HK-2 (cell line): ENCODE results near the gene LGR5.
"Not testable (repeated sequence)": the region's sequence is repeated elsewhere in the genome, so short reads cannot be mapped to it uniquely, and the experiment has no call there.

ENCODE experiments used
- DNase-seq: peaks from one replicate; pipeline ENCODE4 v3.0.0-alpha.2; 2018; ENCODE audit not compliant: unreplicated experiment

LGR5 gene

DNA sequence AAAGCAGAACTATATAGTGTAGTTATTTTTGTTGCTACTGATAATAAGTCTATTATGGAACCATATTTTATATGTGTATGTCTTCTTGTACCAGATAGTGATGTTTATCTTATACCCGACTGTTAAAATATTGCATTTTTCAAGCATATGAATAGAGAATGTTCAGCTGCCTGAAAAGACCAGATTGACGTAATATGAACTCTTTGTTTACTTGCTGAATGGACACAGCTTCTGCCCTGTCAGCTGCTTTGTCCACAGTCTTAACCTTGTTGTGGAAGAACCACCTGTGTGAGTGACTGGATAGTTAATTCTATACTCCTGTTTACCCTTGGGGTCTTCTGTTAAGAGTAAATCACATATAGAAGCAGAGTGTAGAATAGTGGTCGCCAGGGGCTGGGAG lies 109.3 kb downstream of the LGR5 start:
- DNase-seq: no peak

DNA sequence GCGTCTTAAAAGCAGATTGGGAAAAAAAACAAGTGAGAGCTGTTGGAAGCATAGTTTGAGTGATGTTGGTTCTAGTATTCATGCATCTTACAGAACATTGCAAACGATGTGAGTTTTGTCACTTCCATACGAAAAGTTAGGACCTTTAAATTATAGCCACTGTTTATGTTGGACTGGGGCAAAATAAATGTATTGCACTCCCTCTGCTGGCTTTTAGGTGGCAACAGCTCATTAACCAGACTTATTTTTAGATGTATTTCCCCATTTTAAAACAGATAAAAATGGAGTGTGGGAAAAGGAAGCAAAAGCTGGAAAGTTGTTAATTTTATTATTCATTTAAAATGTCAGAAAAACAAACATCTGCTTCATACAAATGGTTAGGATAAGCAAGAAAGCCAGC lies 111.9 kb downstream of the LGR5 start:
- no peak for DNase-seq

DNA sequence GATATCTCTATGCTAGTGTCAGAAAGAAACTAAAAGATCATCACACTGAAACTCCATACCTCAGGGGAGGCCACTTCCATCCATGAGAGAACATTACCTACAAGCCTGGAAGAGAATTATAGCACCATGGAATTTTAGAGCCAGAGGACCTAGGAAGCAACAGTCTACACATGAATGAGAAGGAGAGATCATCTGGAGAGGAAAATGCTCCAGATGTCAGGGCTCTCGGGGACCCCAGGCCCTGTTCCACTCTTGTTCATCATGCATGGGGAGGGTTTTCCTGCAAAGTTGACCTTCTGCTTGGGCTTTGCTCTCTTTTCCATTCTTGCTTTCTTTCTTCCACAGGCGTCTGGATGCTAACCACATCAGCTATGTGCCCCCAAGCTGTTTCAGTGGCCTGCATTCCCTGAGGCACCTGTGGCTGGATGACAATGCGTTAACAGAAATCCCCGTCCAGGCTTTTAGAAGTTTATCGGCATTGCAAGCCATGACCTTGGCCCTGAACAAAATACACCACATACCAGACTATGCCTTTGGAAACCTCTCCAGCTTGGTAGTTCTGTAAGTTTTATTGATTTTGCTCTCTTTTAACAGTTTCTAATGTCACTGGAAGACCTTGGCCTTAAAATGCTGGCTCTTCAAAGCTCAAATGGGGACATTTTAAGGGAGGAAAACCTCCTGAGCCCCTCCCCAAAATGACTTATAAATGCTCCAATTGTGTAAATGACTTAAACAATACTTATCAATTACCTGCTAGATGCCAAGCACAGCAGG lies 113.3 kb downstream of the LGR5 start:
- DNase-seq: no peak

DNA sequence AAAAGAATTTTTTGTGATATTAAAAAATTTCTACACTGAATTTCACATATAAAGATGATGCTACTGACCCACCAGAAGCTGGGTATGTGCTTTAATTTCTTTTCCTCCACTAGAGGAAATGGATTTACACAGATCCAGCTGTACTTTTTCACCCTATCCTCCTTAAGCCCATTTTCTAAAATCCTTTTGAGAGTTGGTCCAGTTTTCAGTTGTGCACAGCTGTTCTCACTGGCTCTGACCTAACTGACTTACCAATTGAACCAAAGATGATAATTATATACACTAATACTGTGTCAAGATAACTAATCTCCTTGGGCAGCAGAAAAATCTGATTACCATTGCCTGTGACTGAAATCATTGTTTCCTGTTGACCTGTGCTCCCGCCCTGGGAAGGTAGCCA lies 115.6 kb downstream of the LGR5 start:
- DNase-seq: no peak

DNA sequence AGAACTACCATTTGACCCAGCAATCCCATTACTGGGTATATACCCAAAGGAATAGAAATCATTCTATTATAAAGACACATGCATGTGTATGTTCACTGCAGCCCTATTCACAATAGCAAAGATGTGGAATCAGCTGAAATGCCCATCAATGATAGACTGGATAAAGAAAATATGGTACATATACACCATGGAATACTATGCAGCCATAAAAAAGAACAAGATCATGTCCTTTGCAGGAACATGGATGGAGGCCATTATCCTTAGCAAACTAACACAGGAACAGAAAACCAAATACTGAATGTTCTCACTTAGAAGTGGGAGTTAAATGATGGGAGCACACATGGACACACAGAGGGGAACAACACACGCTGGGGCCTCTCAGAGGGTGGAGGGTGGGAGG lies 116.2 kb downstream of the LGR5 start:
- not testable (repeated sequence) for DNase-seq

DNA sequence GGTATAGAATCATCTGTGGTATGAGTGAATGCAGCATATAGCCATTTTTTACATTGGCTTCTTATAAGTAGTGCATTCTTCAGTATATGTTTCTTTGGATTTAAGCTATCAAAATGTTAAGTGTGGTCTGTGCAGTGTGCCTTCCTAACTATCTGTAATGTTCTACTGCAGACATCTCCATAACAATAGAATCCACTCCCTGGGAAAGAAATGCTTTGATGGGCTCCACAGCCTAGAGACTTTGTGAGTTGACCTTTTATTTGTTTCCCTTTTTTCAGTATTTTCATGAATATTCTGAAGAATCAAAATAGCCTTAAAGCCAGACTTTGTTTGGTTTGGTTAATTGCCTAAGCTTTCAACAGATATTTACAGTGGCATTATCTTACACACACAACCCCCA lies 116.8 kb downstream of the LGR5 start:
- no peak for DNase-seq

DNA sequence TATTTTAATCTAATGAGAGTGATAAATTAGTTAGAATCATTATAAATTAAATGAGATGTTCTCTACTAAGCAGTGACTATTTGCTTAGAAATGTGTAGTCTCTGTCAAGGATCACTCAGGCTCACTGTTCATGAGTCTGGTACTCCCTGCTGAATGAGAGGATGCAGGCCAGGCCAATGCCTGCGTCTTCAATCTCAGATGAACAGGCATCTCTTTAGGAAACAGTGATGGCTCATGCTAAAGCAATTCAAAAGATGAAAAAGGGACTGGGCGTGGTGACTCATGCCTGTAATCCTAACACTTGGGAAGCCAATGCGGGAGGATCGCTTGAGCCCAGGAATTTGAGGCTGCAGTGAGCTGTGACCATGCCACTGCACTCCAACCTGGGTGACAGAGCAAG lies 117.3 kb downstream of the LGR5 start:
- peak; percentile 81 for DNase-seq

DNA sequence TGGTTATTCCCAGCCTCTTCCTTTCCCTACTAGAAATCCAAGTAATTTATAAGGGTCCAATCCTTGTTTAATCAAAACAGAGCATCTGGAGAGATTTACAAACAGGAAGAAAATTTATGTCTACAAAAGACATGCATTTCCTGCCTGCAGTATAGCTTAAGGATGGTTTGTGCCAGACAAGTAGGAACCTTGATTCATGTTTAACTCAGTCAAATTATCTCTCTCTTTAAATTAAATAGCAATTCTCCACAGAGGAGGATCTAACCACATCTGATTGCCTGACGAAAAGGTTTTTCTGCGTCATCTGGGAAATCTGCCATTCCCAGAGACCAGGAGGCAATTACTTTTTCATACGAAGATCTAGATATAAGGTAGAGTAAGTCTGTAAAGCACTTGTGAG lies 118.8 kb downstream of the LGR5 start:
- DNase-seq: no peak

DNA sequence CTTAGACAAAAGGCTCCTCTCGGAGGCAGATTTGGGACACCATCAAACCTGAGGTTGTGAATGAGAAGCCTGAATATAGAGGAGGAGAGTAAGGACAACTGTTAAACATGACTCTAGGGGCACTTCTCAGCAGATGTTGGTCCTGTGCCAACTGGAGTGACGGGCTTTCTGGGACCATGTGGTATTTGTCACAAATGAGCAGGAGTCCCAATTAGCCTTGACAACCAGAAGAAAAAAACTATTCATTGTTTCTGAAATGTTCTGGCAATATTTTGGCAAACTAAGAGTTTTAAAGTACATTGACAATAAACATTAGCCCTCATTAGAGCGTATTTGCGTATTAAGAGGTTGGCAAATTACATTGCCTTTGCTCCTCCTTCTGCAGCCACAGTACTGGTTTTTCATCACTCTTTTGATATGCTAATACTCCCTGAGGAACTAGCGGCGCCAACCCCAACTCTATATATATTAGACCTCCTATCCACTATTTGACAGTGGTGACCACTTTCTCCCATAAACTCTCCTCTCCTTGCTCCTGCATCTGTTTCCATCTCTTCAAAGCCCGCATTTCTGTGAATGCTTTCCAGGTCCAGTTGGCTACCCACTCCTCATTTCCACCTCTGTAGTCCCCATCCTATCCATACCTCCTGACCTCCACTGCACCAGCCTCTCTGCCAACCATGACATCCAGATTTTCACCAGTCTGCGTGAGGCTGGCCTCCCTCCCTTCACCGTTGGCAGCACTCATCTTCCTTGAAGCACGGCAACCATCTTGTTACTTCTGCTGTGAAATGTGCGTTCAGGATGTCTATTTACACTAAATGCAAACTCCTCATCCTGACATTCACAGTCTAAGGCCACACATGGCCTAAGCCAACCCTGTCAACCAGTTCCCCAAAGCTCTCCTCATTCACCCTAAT lies 123.3 kb downstream of the LGR5 start:
- no peak for DNase-seq

DNA sequence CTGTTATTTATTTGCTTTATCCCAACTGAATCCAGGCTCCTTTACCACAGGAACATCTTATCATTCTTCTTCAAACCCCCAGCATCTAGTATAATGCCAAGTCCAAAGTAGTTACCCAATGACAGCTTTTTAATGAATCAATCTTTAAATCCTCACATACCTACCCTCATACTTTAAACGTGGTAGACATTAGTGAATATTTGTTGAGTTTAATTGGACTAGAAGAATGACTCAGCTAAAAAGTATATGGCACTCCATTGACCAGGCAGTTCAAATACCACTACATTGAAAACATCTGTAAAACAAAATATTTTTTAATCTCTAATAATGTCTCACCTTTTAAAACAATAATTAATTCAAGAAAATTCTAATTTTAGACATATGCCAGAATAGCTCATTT lies 125.9 kb downstream of the LGR5 start:
- no peak for DNase-seq

DNA sequence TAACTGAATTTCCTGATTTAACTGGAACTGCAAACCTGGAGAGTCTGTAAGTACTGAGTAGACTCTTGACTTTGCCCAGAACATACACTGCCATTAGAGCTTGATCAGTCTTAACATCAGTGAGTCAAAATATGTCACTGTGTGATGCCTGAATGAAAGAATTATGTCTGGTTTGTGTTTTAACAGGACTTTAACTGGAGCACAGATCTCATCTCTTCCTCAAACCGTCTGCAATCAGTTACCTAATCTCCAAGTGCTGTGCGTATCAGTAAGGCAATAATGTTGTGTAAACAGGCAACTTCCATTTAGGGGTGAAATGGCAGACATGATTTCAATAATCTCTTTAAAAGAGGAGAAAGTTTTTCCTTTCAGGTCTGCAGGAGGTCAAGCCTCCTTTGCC lies 127.1 kb downstream of the LGR5 start:
- no peak for DNase-seq

DNA sequence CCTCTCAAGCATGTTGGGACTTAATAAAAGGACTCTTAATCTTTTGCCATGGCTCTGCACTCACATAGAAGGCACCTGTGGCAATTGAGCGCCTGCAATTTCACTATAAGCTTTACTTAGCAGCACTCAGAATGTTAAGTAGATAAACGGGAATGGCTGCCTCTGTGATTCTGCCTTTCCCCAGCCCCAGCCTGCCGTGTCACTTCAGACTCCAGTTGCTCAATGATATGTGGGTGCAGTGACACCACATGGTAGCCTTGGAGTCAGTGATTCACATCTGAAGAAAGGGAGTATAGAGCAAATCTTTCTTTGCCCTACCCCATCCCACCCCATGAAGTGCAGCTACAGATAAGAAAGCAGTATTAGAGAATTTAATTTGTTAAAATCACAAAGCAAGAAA lies 127.9 kb downstream of the LGR5 start:
- no peak for DNase-seq

DNA sequence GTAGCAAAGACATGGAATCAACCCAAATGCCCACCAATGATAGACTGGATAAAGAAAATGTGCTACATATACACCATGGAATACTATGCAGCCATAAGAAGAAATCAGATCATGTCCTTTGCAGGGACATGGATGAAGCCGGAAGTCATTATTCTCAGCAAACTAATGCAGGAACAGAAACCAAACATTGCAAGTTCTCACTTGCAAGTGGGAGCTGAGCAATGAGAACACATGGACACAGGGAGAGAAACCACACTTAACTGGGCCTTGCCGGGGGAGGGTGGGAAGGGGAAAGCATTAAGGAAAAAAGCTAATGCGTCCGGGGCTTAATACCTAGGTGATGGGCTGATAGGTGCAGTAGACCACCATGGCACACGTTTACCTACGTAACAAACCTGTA lies 130.3 kb downstream of the LGR5 start:
- not testable (repeated sequence) for DNase-seq

DNA sequence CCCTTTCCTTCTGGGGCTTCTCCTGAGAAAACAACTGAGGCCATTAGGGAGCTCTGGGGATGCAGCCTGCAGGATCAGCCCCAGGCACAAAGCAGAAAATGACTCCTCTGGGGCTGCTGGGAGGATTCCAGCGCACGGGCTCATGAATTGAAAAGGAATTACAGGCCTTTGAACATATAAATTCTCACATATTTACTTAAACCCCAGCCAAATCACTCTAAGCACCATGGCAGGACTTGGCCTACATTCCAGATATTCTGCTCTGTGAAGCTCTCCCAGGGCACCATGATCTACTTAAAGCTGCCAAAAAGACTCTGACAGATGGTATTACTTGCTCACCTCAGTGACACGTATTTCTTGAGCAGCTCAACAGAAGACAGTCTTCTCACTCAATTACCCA lies 136.9 kb downstream of the LGR5 start:
- DNase-seq: no peak

DNA sequence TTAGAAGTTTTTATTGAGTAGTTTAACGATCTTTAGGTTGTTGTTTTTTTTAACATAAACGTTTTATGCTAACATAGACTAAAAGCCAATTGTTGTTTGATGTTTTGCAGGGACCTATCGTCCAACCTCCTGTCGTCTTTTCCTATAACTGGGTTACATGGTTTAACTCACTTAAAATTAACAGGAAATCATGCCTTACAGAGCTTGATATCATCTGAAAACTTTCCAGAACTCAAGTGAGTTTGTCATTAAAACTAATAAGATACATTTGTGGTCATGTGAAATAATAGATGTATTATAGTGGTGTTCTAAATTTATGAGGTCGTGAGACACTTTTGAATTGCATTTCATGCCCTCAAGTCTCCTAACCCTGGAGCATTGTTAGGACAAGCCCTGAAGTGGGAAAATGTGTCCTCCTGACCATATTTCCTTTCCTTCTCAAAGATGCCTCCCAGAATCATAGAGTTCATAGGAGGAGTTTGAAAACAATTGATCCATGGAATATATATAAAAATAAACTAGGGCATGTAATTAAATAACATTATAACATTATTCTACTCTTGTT lies 139.2 kb downstream of the LGR5 start:
- no peak for DNase-seq

DNA sequence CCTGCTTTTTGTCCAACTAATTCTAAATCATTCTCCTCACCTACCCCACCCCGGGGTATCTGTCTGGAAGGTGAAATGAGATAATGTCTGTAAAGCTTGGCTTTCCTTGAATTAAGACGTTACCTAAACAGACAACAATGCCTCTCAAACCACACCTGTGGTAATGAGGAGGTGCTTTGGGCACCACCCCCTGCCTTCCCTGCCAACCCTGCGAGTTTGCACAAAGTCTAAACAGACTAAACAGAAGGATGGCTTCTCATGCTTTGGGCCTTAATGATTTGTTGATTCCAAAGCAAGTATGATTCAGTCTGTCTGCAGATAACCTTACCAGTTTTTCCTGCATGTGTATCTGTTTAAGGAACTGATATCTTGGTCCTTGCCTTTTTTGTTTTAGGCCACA lies 141.6 kb downstream of the LGR5 start:
- no peak for DNase-seq

DNA sequence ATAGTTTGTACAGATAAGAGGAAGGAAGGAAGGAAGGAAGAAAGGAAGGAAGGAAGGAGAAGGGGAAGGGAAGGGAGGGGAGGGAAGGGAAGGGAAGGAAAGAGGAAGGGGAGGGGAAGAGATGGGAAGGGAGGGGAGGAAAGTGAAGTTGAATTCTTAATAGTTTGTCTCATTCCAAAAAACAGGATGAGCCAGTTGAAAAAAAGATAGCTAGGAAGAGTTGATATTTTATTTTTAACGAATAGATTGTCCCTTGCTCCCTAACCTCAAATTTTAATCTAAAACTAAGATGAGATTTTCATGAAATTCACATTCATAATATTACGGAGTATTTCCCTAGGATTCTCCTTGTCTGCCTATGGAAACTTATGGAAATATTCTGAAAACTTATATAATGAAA lies 143.3 kb downstream of the LGR5 start:
- no peak for DNase-seq

DNA sequence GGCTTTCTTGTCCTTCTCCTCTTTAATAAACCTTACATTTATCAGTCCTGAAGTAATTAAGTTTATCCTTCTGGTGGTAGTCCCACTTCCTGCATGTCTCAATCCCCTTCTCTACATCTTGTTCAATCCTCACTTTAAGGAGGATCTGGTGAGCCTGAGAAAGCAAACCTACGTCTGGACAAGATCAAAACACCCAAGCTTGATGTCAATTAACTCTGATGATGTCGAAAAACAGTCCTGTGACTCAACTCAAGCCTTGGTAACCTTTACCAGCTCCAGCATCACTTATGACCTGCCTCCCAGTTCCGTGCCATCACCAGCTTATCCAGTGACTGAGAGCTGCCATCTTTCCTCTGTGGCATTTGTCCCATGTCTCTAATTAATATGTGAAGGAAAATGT lies 144.8 kb downstream of the LGR5 start:
- no peak for DNase-seq

DNA sequence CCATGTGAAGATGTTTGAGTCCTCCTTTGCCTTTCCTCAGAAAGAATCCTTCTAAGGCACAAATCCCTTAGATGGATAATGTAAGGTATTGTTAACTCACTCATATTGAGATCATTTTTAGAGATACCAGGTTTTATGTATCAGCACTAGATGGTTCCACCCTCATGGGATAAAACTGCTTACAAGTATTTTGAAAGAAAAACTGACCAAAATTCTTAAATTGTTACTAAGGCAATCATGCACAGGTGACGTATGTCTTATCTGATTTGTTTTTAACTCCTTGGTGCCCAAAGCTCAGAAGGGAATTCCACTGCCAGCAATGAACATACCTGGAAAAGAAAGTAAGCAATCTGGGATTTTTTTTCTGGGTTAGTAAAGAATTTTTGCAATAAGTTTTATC lies 145.6 kb downstream of the LGR5 start:
- no peak for DNase-seq

DNA sequence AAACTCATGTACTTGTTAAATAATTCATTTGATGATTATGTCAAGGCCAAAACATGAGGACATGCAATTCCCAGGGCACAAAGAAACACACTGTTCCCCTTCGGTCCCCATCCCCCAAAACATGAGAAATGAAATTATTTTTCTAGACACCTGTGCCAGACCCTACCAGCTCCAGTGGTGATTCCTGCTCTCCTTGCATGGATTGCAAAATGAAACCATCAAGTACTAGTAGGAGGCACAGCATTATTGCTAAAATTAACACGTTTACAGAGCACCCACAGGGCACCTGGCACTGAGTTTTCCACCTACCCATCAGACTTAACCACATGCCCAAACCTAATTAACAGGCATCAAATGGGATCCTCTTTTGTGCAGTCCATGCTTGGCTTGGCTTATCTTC lies 147.4 kb downstream of the LGR5 start:
- no peak for DNase-seq

DNA sequence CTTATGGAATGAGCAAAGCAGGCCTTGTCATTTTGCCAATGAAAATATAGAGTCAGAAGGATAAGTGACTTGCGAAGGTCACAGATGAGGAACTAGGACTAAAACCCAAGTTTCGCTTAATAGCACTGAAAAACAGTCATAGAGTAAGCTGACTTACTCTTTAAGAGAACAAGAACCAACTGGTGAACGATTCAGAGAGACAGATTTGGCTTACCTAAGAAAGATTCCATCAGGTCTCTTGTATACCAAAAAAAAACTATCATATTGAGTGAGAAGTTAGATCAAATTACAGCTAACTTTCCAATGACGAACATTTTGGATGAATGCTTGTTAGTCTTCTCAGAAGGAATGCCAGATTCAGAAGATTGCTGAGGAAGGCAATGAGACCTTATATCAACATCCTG lies 149.9 kb downstream of the LGR5 start:
- no peak for DNase-seq

DNA sequence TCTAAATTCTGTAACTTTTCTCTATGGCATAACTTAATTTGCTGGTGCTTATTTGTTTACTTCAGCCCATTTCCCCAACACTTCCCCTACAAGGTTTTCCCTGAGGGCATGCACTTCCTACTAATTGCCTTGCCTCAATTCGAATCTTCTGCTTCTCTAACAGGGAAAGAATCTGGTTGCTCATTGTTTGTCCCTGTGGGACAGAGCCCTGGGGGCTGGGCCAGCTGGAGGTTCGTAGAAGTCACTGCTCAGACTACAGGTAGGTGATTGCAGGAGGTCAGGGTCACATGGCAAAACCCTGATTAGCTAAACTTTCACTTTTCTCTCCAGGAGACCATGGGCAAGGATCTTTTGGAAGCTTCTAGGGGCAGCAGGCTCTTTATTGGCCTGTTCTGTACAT lies 152.0 kb downstream of the LGR5 start:
- no peak for DNase-seq

DNA sequence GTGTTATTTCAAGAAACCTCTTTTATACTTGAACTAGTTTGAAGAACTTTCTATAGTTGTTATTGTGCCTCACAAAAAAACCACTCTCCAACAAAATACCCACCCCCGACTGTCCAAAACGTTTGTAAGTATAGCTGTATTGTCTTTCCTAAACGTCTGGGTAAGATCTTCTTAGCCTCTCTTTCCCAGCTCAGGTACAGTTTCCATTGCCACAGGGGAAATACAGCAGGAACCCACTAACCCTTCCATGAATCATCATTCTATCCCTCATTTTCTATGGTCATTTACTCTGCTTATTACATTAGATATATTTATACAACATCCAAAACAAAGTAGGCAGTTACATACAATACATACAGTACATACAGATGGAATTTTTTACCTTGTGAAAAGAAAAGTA lies 153.2 kb downstream of the LGR5 start:
- DNase-seq: no peak
